Measurements from ENCODE around the gene MED13L. TPM values are rescaled to one million over a fixed set of nuclear protein-coding genes. Genes with fewer than 3 reads are reported as not detected.

Gene MED13L
- total RNA-seq, 6 experiments from 2014 or later = 29.0 to 52.0 (median 38.1) TPM

GRCh38 chr12:116069943-116070342, 207.6 kb downstream of the MED13L start:
- no peak for ATAC-seq
- no peak overlapping the region for H3K27ac ChIP-seq
- H3K36me3 ChIP-seq = no peaks in the 10 kb centered on the region
- no peak for DNase-seq
- no peak for TF ChIP-seq POLR2A (IDR thresholded peaks at IDR 0.05)
- TF ChIP-seq CTCF (IDR thresholded peaks at IDR 0.05) = no peak
- peaks cover 0 to 11% (median 0%) of the 10 kb centered on the region in 4 donors for H3K4me1 ChIP-seq
- H3K27me3 ChIP-seq = no peaks in the 10 kb centered on the region
- no peaks in the 10 kb centered on the region for H3K9me3 ChIP-seq
- intact Hi-C loops (cut with DNase I) = no loop called here
- no peak overlapping the region for H3K4me3 ChIP-seq

- 85% methylated on average over 8 of the region's 9 CpGs for WGBS (ENCODE audit: insufficient coverage, low coverage, low lambda C conversion rate, missing lambda C conversion rate)
- Histone ChIP-seq H3K36me3 (no peaks in the 10 kb centered on the region), H3K4me1 (peaks cover 0 to 10% (median 0%) of the 10 kb centered on the region in 4 donors), H3K4me3 (no peak overlapping the region), H3K27me3 (no peaks in the 10 kb centered on the region), H3K9me3 (no peaks in the 10 kb centered on the region), H3K27ac (no peak overlapping the region)
- ATAC-seq (no peak), DNase-seq (no peak)
- intact Hi-C loops (cut with DNase I) = no loop called here
- no peak for TF ChIP-seq POLR2A (IDR thresholded peaks at IDR 0.05)
- TF ChIP-seq CTCF (IDR thresholded peaks at IDR 0.05) = no peak
These were observed 208.6 kb downstream of the MED13L start for GRCh38 chr12:116068853-116069252.

GRCh38 chr12:116068371-116068770, 209.1 kb downstream of the MED13L start:
- no peaks in the 10 kb centered on the region for H3K9me3 ChIP-seq
- H3K27me3 ChIP-seq = no peaks in the 10 kb centered on the region
- H3K4me3 ChIP-seq = no peak overlapping the region
- no peak overlapping the region for H3K27ac ChIP-seq
- H3K4me1 ChIP-seq = peaks cover 0 to 5% (median 0%) of the 10 kb centered on the region in 4 donors
- no peak for DNase-seq
- no peaks in the 10 kb centered on the region for H3K36me3 ChIP-seq
- ATAC-seq = no peak
- TF ChIP-seq CTCF (IDR thresholded peaks at IDR 0.05) (no peak), POLR2A (IDR thresholded peaks at IDR 0.05) (no peak)
- intact Hi-C loops (cut with DNase I) = no loop called here

GRCh38 chr12:116067892-116068291, 209.6 kb downstream of the MED13L start:
- TF ChIP-seq POLR2A (IDR thresholded peaks at IDR 0.05) (no peak), CTCF (IDR thresholded peaks at IDR 0.05) (no peak)
- H3K4me1 ChIP-seq = peaks cover 0 to 3% (median 0%) of the 10 kb centered on the region in 4 donors
- H3K36me3 ChIP-seq = no peaks in the 10 kb centered on the region
- no peaks in the 10 kb centered on the region for H3K27me3 ChIP-seq
- no peak overlapping the region for H3K27ac ChIP-seq
- 64% methylated on average over 3 of the region's 3 CpGs for WGBS (ENCODE audit: insufficient coverage, low coverage, low lambda C conversion rate, missing lambda C conversion rate)
- H3K9me3 ChIP-seq = no peaks in the 10 kb centered on the region
- ATAC-seq (no peak), DNase-seq (no peak)
- intact Hi-C loops (cut with DNase I) = no loop called here
- H3K4me3 ChIP-seq = no peak overlapping the region
